ENCODE measurements around the gene SARS1. TPM values are rescaled to one million over a fixed set of nuclear protein-coding genes. Genes with fewer than 3 reads are reported as not detected.

Gene SARS1
- total RNA-seq, 1 experiment from 2014 or later, result 492 TPM

DNA sequence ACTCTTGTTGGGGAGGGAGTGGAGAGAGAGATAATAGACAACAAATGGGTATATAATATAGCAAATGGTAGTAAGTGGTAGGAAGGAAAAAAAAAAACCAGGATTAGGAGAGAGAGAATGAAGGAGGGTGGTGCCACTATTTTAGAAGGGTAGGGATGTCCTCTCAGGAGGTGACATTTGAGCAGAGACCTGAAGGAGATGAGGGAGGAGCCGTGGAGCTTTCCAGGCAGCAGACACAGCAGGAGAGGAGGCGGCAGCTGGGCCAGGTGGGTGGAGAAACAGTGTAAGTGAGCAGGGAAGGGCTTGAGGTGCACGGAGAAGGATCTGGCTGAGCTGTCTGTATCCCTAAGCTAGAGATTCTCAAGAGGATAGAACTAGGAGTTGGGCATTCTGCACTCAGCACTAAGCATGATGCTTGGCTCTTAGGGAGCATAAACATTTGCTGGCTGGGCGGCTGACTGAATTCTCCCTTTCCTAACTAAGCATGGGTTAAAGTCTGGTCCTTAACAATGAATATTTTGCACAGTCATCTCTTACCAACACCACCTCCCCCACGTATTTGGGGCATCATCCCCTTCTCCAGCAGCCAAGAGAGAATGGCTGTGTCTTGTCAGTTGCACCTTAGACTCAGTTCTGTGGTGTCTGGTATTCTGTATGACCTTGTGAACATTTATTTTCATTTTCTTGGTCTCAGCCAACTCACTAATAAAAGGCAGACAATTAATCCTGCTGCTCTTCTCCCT is 27.6 kb upstream of the SARS1 start:
- no peak for DNase-seq (ENCODE audit: unreplicated experiment)
- H3K36me3 Mint-ChIP-seq (ENCODE audit: insufficient read depth, unreplicated experiment), result no peaks in the 10 kb centered on the region
- intact Hi-C loops (cut with micrococcal nuclease), result no loop called here
- H3K4me3 Mint-ChIP-seq (ENCODE audit: unreplicated experiment), result no peak overlapping the region
- no TSS peak for BruUV-seq (replicated peaks)
- H3K4me1 Mint-ChIP-seq (ENCODE audit: insufficient read depth, unreplicated experiment), result peaks cover 11% of the 10 kb centered on the region
- H3K27ac Mint-ChIP-seq (ENCODE audit: low read depth, unreplicated experiment), result no peak overlapping the region
- TF ChIP-seq, protein P1, sequence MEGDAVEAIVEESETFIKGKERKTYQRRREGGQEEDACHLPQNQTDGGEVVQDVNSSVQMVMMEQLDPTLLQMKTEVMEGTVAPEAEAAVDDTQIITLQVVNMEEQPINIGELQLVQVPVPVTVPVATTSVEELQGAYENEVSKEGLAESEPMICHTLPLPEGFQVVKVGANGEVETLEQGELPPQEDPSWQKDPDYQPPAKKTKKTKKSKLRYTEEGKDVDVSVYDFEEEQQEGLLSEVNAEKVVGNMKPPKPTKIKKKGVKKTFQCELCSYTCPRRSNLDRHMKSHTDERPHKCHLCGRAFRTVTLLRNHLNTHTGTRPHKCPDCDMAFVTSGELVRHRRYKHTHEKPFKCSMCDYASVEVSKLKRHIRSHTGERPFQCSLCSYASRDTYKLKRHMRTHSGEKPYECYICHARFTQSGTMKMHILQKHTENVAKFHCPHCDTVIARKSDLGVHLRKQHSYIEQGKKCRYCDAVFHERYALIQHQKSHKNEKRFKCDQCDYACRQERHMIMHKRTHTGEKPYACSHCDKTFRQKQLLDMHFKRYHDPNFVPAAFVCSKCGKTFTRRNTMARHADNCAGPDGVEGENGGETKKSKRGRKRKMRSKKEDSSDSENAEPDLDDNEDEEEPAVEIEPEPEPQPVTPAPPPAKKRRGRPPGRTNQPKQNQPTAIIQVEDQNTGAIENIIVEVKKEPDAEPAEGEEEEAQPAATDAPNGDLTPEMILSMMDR (IDR thresholded peaks at IDR 0.05; ENCODE audit: unreplicated experiment), result no peak
- ChIA-PET CTCF (interaction anchor here (0.6 kb wide), 1 partner anchor 90 kb away, joined by 3 read pairs; no protein-coding TSS in a partner anchor), POLR2A (no interaction called here)
- H3K9me3 Mint-ChIP-seq (ENCODE audit: unreplicated experiment), result no peaks in the 10 kb centered on the region
- H3K27me3 Mint-ChIP-seq (ENCODE audit: insufficient read depth, unreplicated experiment), result no peaks in the 10 kb centered on the region

DNA sequence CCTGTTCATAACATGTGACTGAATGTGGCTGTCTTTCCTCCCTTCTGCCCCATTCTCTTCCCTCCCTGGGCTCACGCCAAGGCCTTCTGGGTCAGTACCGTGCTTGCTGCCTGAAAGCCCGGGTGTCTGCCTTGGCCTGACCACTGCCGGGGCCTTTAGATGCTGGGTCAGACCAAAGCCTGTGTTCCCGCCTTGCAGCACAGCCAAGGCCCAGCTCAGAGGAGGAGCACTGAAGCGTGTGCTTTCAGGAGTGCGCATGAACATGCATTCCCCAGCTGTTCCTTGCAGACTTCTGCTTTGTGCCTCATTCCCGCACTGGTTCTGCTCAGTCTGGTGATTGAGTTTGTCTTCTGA is 27.0 kb upstream of the SARS1 start:
- TF ChIP-seq, protein P1 (IDR thresholded peaks at IDR 0.05; ENCODE audit: unreplicated experiment), result no peak
- no TSS peak for BruUV-seq (replicated peaks)
- DNase-seq (ENCODE audit: unreplicated experiment), result no peak
- intact Hi-C loops (cut with micrococcal nuclease), result no loop called here
- Mint-ChIP-seq H3K4me3 (ENCODE audit: unreplicated experiment) (no peak overlapping the region), H3K4me1 (ENCODE audit: insufficient read depth, unreplicated experiment) (peaks cover 11% of the 10 kb centered on the region), H3K36me3 (ENCODE audit: insufficient read depth, unreplicated experiment) (no peaks in the 10 kb centered on the region), H3K27me3 (ENCODE audit: insufficient read depth, unreplicated experiment) (no peaks in the 10 kb centered on the region), H3K9me3 (ENCODE audit: unreplicated experiment) (no peaks in the 10 kb centered on the region), H3K27ac (ENCODE audit: low read depth, unreplicated experiment) (no peak overlapping the region)
- ChIA-PET POLR2A (interaction anchor here (1.5 kb wide), 1 partner anchor 12 kb away, joined by 6 read pairs; no protein-coding TSS in a partner anchor), CTCF (interaction anchor here (0.5 to 0.6 kb wide), 2 partner anchors 90 to 169 kb away, joined by 3 read pairs; no protein-coding TSS in a partner anchor)

DNA sequence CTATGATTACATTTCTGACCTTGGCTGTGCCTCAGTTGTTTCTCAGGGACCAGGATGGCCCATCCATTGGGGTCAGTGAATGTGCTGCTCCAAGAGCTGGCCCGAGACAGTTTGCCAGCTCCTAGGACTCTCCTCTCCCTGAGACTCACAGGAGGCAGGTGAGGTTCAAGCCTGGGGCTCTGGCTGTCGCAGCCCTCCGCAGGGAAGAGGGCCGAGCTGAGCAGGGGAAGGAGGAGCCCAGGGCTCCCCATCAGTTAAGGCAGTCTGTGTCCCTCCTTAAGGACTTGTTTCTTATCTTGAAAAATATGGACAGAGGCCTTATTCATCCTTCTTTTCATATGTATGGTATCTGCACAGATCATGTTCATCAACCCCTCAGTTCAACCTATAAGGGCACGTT is 26.6 kb upstream of the SARS1 start:
- intact Hi-C loops (cut with micrococcal nuclease), result no loop called here
- no peaks in the 10 kb centered on the region for H3K27me3 Mint-ChIP-seq (ENCODE audit: insufficient read depth, unreplicated experiment)
- DNase-seq (ENCODE audit: unreplicated experiment), result no peak
- no peaks in the 10 kb centered on the region for H3K9me3 Mint-ChIP-seq (ENCODE audit: unreplicated experiment)
- CTCF ChIA-PET, result interaction anchor here (0.5 to 0.7 kb wide), 2 partner anchors 84 to 168 kb away, joined by 3 read pairs; no protein-coding TSS in a partner anchor
- H3K36me3 Mint-ChIP-seq (ENCODE audit: insufficient read depth, unreplicated experiment), result no peaks in the 10 kb centered on the region
- BruUV-seq (replicated peaks), result no TSS peak
- no peak overlapping the region for H3K4me3 Mint-ChIP-seq (ENCODE audit: unreplicated experiment)
- H3K27ac Mint-ChIP-seq (ENCODE audit: low read depth, unreplicated experiment), result no peak overlapping the region
- POLR2A ChIA-PET, result interaction anchor here (1.5 kb wide), 1 partner anchor 12 kb away, joined by 6 read pairs; no protein-coding TSS in a partner anchor
- H3K4me1 Mint-ChIP-seq (ENCODE audit: insufficient read depth, unreplicated experiment), result peaks cover 11% of the 10 kb centered on the region
- TF ChIP-seq, protein P1 (IDR thresholded peaks at IDR 0.05; ENCODE audit: unreplicated experiment), result no peak

DNA sequence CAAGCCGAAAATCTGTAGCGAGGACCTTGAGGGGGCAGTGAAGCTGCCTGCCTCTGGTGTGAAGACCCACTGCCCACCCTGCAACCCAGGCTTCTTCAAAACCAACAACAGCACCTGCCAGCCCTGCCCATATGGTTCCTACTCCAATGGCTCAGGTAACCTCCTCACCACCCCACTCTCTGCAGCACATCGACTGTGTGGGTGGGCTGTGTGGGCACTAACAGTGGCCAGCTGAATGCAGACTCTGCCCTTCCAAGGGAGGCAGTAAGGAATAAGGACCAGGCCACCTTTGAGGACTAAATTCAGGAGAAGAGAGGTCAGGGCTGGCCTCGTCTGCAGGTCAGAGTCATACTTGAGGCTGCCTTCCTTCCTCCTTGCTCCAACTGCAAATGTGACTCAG is 25.5 kb upstream of the SARS1 start:
- no TSS peak for BruUV-seq (replicated peaks)
- no peak overlapping the region for H3K27ac Mint-ChIP-seq (ENCODE audit: low read depth, unreplicated experiment)
- no peak for DNase-seq (ENCODE audit: unreplicated experiment)
- no peaks in the 10 kb centered on the region for H3K27me3 Mint-ChIP-seq (ENCODE audit: insufficient read depth, unreplicated experiment)
- no peaks in the 10 kb centered on the region for H3K36me3 Mint-ChIP-seq (ENCODE audit: insufficient read depth, unreplicated experiment)
- no peak overlapping the region for H3K4me3 Mint-ChIP-seq (ENCODE audit: unreplicated experiment)
- ChIA-PET CTCF (interaction anchor here (0.5 to 1.0 kb wide), 2 partner anchors 12 to 298 kb away, joined by 3 to 4 read pairs; no protein-coding TSS in a partner anchor), POLR2A (interaction anchor here (1.5 kb wide), 1 partner anchor 11 kb away, joined by 6 read pairs; no protein-coding TSS in a partner anchor)
- TF ChIP-seq, protein P1 (IDR thresholded peaks at IDR 0.05; ENCODE audit: unreplicated experiment), result no peak
- H3K4me1 Mint-ChIP-seq (ENCODE audit: insufficient read depth, unreplicated experiment), result peaks cover 16% of the 10 kb centered on the region
- H3K9me3 Mint-ChIP-seq (ENCODE audit: unreplicated experiment), result no peaks in the 10 kb centered on the region
- intact Hi-C loops (cut with micrococcal nuclease), result no loop called here

Measured in MCF 10A (cell line).